ENCODE measurements around the gene UPF1. TPM values are rescaled to one million over a fixed set of nuclear protein-coding genes. Genes with fewer than 3 reads are reported as not detected.

The UPF1 gene
- total and polyA plus RNA-seq, 2 of the 13 experiments (the other 11 are each of a cell fraction or from before 2014, with no cell fraction given) = 16.9 to 41.8 TPM

DNA sequence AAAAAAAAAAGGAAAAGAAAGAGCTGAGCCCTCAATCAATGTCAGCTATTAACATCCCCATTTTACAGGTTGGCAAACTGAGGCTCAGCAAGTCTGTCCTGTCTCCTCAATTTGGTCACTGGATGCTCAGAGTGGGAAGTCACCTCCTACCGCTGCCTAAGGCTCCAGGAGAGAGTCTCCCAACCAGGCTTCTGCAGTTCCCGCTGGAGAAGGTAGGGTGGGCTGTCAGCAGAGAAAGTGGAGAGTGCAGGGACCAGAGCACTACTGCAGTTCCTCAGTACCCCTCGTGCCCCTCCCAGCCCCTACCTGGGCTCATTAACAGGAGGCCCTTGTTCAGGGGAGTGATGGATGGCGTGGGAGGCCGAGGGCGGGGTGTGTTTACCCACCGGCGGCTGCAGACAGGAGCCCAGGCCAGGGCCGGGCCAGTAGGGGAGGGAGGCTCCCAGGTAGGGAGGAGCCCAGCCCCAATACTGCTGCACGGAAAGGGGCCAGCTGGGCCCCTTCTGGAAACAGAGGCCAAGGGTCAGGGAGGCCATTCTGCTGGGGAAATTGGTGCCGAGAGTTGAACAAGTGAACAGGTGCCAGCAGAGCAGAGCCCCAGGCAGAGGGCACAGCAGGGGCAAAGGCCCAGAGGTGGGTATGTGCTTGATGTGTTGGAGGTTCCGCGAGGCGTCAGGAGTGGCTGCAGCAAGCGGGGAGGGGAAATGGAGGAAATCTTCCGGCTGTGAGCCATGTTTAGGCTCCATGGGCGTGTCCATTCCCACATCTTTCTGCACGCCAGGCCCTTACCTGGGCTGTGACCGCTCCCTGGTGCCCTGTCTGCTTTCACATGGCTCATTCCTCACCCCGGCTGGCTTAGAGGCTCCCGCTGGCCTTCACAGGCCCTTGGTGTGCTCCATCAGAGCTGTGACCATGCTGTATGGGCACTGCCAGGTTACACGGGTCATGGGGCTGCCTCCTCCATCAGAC lies 33.1 kb upstream of the UPF1 start (continued):
- TF ChIP-seq, protein P1, sequence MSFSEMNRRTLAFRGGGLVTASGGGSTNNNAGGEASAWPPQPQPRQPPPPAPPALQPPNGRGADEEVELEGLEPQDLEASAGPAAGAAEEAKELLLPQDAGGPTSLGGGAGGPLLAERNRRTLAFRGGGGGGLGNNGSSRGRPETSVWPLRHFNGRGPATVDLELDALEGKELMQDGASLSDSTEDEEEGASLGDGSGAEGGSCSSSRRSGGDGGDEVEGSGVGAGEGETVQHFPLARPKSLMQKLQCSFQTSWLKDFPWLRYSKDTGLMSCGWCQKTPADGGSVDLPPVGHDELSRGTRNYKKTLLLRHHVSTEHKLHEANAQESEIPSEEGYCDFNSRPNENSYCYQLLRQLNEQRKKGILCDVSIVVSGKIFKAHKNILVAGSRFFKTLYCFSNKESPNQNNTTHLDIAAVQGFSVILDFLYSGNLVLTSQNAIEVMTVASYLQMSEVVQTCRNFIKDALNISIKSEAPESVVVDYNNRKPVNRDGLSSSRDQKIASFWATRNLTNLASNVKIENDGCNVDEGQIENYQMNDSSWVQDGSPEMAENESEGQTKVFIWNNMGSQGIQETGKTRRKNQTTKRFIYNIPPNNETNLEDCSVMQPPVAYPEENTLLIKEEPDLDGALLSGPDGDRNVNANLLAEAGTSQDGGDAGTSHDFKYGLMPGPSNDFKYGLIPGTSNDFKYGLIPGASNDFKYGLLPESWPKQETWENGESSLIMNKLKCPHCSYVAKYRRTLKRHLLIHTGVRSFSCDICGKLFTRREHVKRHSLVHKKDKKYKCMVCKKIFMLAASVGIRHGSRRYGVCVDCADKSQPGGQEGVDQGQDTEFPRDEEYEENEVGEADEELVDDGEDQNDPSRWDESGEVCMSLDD (CRISPR knock-in tag; IDR thresholded peaks at IDR 0.05; ENCODE audit: borderline replicate concordance) = no peak
- TF ChIP-seq SOX5 (CRISPR knock-in tag; IDR thresholded peaks at IDR 0.05; ENCODE audit: borderline replicate concordance) = no peak
- no peak for TF ChIP-seq ZNF839 (CRISPR knock-in tag; IDR thresholded peaks at IDR 0.05; ENCODE audit: borderline replicate concordance)
- no peak for TF ChIP-seq GABPA (IDR thresholded peaks at IDR 0.05; ENCODE audit: low read depth, low read length)
- no peak for TF ChIP-seq GABPA (CRISPR knock-in tag; IDR thresholded peaks at IDR 0.05; ENCODE audit: low read depth)
- TF ChIP-seq FOXC1 (CRISPR knock-in tag; IDR thresholded peaks at IDR 0.05; ENCODE audit: borderline replicate concordance) = peak; percentile 61; the same call in 1 of the 2 replicates
- TF ChIP-seq SALL1 (CRISPR knock-in tag; IDR thresholded peaks at IDR 0.05) = peak; percentile 33; the same call in 1 of the 2 replicates
- no peak for TF ChIP-seq EED (CRISPR knock-in tag; IDR thresholded peaks at IDR 0.05)
- TF ChIP-seq NFE2L1 (CRISPR knock-in tag; IDR thresholded peaks at IDR 0.05; ENCODE audit: borderline replicate concordance) = no peak
- no peak for TF ChIP-seq LCORL (IDR thresholded peaks at IDR 0.05)
- TF ChIP-seq LCORL (CRISPR knock-in tag; IDR thresholded peaks at IDR 0.05) = peak; percentile 87
- TF ChIP-seq RFXAP (CRISPR knock-in tag; IDR thresholded peaks at IDR 0.05; ENCODE audit: borderline replicate concordance) = 0 out of 2 replicates have a peak, but pooled peaks have one; percentile 27
- TF ChIP-seq ZNF703 (CRISPR knock-in tag; IDR thresholded peaks at IDR 0.05; ENCODE audit: borderline replicate concordance) = no peak
- TF ChIP-seq ZMYM2 (CRISPR knock-in tag; IDR thresholded peaks at IDR 0.05) = no peak
- no peak for TF ChIP-seq ZNF501 (CRISPR knock-in tag; IDR thresholded peaks at IDR 0.05)
- no peak for TF ChIP-seq SP140L (CRISPR knock-in tag; IDR thresholded peaks at IDR 0.05; ENCODE audit: borderline replicate concordance)
- TF ChIP-seq THAP11 (CRISPR knock-in tag; IDR thresholded peaks at IDR 0.05) = peak; percentile 29; the same call in 1 of the 2 replicates
- TF ChIP-seq, protein P2, sequence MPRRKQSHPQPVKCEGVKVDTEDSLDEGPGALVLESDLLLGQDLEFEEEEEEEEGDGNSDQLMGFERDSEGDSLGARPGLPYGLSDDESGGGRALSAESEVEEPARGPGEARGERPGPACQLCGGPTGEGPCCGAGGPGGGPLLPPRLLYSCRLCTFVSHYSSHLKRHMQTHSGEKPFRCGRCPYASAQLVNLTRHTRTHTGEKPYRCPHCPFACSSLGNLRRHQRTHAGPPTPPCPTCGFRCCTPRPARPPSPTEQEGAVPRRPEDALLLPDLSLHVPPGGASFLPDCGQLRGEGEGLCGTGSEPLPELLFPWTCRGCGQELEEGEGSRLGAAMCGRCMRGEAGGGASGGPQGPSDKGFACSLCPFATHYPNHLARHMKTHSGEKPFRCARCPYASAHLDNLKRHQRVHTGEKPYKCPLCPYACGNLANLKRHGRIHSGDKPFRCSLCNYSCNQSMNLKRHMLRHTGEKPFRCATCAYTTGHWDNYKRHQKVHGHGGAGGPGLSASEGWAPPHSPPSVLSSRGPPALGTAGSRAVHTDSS (CRISPR knock-in tag; conservative IDR thresholded peaks at IDR 0.05) = no peak
- TF ChIP-seq, protein P3, sequence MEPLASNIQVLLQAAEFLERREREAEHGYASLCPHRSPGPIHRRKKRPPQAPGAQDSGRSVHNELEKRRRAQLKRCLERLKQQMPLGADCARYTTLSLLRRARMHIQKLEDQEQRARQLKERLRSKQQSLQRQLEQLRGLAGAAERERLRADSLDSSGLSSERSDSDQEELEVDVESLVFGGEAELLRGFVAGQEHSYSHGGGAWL (CRISPR knock-in tag; IDR thresholded peaks at IDR 0.05) = no peak
- no peak for TF ChIP-seq CBX1 (IDR thresholded peaks at IDR 0.05; ENCODE audit: low read depth)
- TF ChIP-seq, protein P4, sequence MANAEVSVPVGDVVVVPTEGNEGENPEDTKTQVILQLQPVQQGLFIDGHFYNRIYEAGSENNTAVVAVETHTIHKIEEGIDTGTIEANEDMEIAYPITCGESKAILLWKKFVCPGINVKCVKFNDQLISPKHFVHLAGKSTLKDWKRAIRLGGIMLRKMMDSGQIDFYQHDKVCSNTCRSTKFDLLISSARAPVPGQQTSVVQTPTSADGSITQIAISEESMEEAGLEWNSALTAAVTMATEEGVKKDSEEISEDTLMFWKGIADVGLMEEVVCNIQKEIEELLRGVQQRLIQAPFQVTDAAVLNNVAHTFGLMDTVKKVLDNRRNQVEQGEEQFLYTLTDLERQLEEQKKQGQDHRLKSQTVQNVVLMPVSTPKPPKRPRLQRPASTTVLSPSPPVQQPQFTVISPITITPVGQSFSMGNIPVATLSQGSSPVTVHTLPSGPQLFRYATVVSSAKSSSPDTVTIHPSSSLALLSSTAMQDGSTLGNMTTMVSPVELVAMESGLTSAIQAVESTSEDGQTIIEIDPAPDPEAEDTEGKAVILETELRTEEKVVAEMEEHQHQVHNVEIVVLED (CRISPR knock-in tag; IDR thresholded peaks at IDR 0.05; ENCODE audit: borderline replicate concordance) = 0 out of 2 replicates have a peak, but pooled peaks have one; percentile 19
- TF ChIP-seq, protein P5, sequence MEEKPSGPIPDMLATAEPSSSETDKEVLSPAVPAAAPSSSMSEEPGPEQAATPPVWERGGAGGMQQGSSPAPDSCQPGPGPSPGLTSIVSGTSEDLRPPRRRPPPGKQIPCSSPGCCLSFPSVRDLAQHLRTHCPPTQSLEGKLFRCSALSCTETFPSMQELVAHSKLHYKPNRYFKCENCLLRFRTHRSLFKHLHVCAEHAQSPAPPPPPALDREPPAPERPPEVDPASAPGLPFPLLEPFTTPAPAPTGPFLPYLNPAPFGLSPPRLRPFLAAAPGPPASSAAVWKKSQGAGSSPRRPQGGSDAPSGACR (CRISPR knock-in tag; IDR thresholded peaks at IDR 0.05) = 0 out of 2 replicates have a peak, but pooled peaks have one; percentile 57
- TF ChIP-seq SAP130 (CRISPR knock-in tag; IDR thresholded peaks at IDR 0.05; ENCODE audit: low read depth) = peak; percentile 66

Measured in HepG2 (cell line).